ENCODE data around the gene STAMBP. TPM values are rescaled to one million over a fixed set of nuclear protein-coding genes. Genes with fewer than 3 reads are reported as not detected.

STAMBP gene
- total and polyA plus RNA-seq, 9 of the 15 experiments (the other 6 are each of a cell fraction or from before 2014, with no cell fraction given) = 36.9 to 75.2 (median 48.8) TPM

GRCh38 chr2:73852020-73852419, 23.3 kb downstream of the STAMBP start (continued):
- TF ChIP-seq ZNF407 (IDR thresholded peaks at IDR 0.05; ENCODE audit: low read depth) (no peak), ZNF507 (tag; conservative IDR thresholded peaks at IDR 0.05) (no peak), FOSL1 (tag; conservative IDR thresholded peaks at IDR 0.05) (peak; percentile 99), MTF1 (CRISPR knock-in tag; IDR thresholded peaks at IDR 0.05; ENCODE audit: borderline replicate concordance) (no peak), CXXC5 (CRISPR knock-in tag; IDR thresholded peaks at IDR 0.05) (no peak), LARP7 (IDR thresholded peaks at IDR 0.05) (no peak), SRSF7 (optimal IDR thresholded peaks at IDR 0.05; ENCODE audit: low read depth, low read length) (no peak), PURB (CRISPR knock-in tag; IDR thresholded peaks at IDR 0.05; ENCODE audit: low read depth) (no peak), NEUROD1 (IDR thresholded peaks at IDR 0.05; ENCODE audit: borderline replicate concordance, low read depth, low read length, partially characterized antibody) (peak; percentile 14), PREB (CRISPR knock-in tag; IDR thresholded peaks at IDR 0.05) (no peak), ZKSCAN3 (CRISPR knock-in tag; IDR thresholded peaks at IDR 0.05) (no peak), NUFIP1 (IDR thresholded peaks at IDR 0.05; ENCODE audit: partially characterized antibody) (no peak), ZNF561 (CRISPR knock-in tag; conservative IDR thresholded peaks at IDR 0.05) (no peak), TRIM24 (IDR thresholded peaks at IDR 0.05) (peak; percentile 31 to 36; a peak in 1 of 4 replicates), SOX6 (IDR thresholded peaks at IDR 0.05) (no peak), TAF15 (IDR thresholded peaks at IDR 0.05; ENCODE audit: low read depth, low read length) (no peak), JUNB (CRISPR knock-in tag; conservative IDR thresholded peaks at IDR 0.05) (no peak), NR2C1 (IDR thresholded peaks at IDR 0.05) (no peak), NR2C1 (tag; IDR thresholded peaks at IDR 0.05) (no peak), ETS1 (conservative IDR thresholded peaks at IDR 0.05; ENCODE audit: control insufficient read depth, low read depth, low read length) (no peak)
